ENCODE measurements around the gene CYBB. TPM values are rescaled to one million over a fixed set of nuclear protein-coding genes. Genes with fewer than 3 reads are reported as not detected.

Gene CYBB
- total and polyA plus RNA-seq, 8 donors: 12.5 to 255 (median 16.8) TPM

DNA sequence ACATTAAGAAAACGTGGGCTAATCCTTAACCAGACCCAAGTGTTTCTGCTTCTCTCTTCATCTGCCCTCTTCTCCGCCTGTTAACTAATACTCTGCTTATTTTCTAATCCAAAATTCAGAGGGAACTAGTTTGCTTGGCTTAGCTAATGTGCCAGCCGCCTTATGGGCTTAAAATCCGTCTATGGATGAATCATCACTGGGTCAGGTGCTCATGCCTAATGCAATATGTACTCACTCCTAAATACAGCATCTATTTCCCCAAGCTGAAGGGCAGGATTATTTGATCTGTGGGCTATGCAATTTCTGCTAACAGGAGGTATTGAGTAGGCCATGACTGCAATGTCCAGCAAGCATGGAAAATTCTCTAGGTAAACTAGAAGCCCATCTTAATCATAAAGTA, 55.1 kb downstream of the CYBB start:
- no peak overlapping the region for H3K27ac ChIP-seq
- H3K36me3 ChIP-seq: peaks cover 0 to 4% of the 10 kb centered on the region in 2 donors
- intact Hi-C loops (cut with DNase I): no loop called here
- no peak overlapping the region for H3K4me3 ChIP-seq
- DNase-seq (no peak), ATAC-seq (no peak)
- TF ChIP-seq CTCF (IDR thresholded peaks at IDR 0.05): no peak
- no peaks in the 10 kb centered on the region for H3K4me1 ChIP-seq
- no peaks in the 10 kb centered on the region for H3K9me3 ChIP-seq
- no peaks in the 10 kb centered on the region for H3K27me3 ChIP-seq

DNA sequence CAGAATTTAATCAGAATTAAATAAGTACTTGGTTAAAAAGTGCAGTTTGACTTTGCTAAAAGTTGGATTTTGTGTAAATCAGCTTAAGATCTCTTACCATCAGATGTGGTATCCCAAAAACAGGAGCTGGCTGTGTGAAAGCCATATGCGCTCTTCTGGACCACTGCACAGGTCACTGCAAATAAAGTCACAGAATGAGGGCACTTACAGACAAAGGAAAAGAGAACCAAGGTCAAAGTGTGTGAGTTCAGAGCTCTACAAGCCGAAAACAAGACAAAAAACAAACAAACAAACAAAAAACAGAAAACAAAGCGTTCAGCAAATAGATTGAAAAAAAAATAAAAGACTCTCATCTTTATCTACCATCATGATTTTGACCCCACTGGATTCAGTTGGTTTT, 61.1 kb downstream of the CYBB start:
- intact Hi-C loops (cut with DNase I): no loop called here
- Histone ChIP-seq H3K4me3 (no peak overlapping the region), H3K27ac (no peak overlapping the region), H3K9me3 (no peaks in the 10 kb centered on the region), H3K27me3 (no peaks in the 10 kb centered on the region), H3K36me3 (peaks cover 0 to 4% of the 10 kb centered on the region in 2 donors), H3K4me1 (no peaks in the 10 kb centered on the region)
- TF ChIP-seq CTCF (IDR thresholded peaks at IDR 0.05): no peak
- DNase-seq (no peak), ATAC-seq (no peak)

DNA sequence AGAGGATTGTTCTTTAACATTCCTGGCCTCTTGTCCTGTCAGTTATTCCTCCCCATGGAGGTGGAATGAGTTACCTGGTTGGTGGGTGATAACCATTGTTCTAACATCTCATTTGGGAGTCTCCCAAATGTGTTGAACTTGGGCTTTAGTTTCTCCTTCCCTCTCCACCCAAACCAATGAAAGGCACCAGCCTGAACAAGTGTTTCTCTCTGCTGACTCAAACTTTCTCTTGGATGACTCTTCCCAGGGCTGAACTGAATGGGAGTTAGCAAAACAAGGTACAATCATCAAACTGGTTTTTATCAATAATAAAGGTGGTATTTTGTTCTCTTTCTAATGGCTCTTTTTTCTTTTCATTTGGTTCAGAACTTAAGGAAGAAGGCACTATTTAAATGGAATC, 64.8 kb downstream of the CYBB start:
- intact Hi-C loops (cut with DNase I): no loop called here
- H3K4me3 ChIP-seq: no peak overlapping the region
- no peaks in the 10 kb centered on the region for H3K27me3 ChIP-seq
- no peaks in the 10 kb centered on the region for H3K36me3 ChIP-seq
- TF ChIP-seq CTCF (IDR thresholded peaks at IDR 0.05): no peak
- ATAC-seq: no peak
- DNase-seq: no peak
- H3K4me1 ChIP-seq: no peaks in the 10 kb centered on the region
- H3K9me3 ChIP-seq: no peaks in the 10 kb centered on the region
- H3K27ac ChIP-seq: no peak overlapping the region

DNA sequence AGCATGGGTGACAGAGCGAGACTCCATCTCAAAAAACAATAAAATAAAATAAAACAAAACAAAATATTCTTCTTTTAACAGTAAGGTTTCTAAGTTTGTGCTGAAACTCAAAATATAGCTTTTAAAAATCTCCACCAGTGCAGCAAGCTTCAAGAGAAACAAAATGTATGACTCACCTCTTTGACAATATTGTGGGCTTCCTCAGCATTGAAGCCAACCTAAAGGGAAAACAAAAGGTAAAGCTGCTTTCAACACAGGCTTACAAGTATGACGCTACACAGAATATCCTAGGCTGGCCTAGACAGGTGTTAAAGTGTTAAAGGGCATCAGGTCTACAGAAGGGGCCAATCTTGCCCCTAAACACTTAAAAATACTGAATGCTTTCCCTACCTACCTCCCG, 66.3 kb downstream of the CYBB start:
- no peaks in the 10 kb centered on the region for H3K9me3 ChIP-seq
- ATAC-seq (no peak), DNase-seq (no peak)
- no peak overlapping the region for H3K27ac ChIP-seq
- intact Hi-C loops (cut with DNase I): no loop called here
- no peaks in the 10 kb centered on the region for H3K4me1 ChIP-seq
- no peak for TF ChIP-seq CTCF (IDR thresholded peaks at IDR 0.05)
- peak overlapping the region in 1 of 2 donors; percentile 65 for H3K4me3 ChIP-seq
- no peaks in the 10 kb centered on the region for H3K36me3 ChIP-seq
- no peaks in the 10 kb centered on the region for H3K27me3 ChIP-seq

DNA sequence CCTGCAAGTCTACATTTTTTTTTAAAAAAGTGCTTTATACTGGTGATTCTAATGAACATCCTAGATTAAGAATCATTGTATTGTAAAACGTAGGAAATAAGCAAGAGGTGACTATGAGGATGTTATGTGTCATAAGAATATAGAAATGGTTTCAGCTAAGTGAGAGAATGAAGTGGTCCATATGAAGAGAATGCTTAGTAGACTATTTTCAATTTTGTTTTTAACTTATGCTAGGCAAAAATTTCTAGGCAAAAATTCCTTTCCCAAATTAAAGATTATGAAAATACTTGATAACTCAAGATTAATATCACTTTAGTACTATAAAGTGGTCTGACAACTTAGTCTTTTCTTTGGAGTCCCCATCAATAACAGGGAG, 66.7 kb downstream of the CYBB start:
- ATAC-seq: no peak
- Histone ChIP-seq H3K4me3 (peak overlapping the region; percentile 43 to 65), H3K27me3 (no peaks in the 10 kb centered on the region), H3K27ac (peak overlapping the region; percentile 55 to 72), H3K36me3 (no peaks in the 10 kb centered on the region), H3K4me1 (no peaks in the 10 kb centered on the region), H3K9me3 (no peaks in the 10 kb centered on the region)
- intact Hi-C loops (cut with DNase I): no loop called here
- no peak for DNase-seq
- TF ChIP-seq CTCF (IDR thresholded peaks at IDR 0.05): no peak

All from left lung (tissue), 10 donors.